HepG2 (cell line): ENCODE data around the gene ACSS3. TPM values are rescaled to one million over a fixed set of nuclear protein-coding genes. Genes with fewer than 3 reads are reported as not detected.

ENCODE experiments used
- GABPA ChIP-seq, 2 experiments: IDR thresholded peaks; 2 replicates each; pipeline ENCODE4 v1.6.1; 2011 to 2016; ENCODE audit warnings: low read depth in 2 of 2, low read length in 1 of 2, missing biosample characterization in 1 of 2, missing genetic modification characterization in 1 of 2
- GZF1 ChIP-seq: sonication (generic); formaldehyde crosslinking; IDR thresholded peaks from 2 replicates; pipeline ENCODE4 v1.5.1; 2020; ENCODE audit warnings: mild to moderate bottlenecking, missing genetic modification reagents
- MTF1 ChIP-seq: sonication (generic); formaldehyde crosslinking; IDR thresholded peaks from 2 replicates; pipeline ENCODE4 v1.5.0; 2020; ENCODE audit warnings: missing genetic modification reagents
- MTF2 ChIP-seq: sonication (generic); formaldehyde crosslinking; IDR thresholded peaks from 2 replicates; pipeline ENCODE4 v1.5.0; 2020; ENCODE audit warnings: missing genetic modification reagents, borderline replicate concordance
- NFKB2 ChIP-seq: sonication (generic); formaldehyde crosslinking; IDR thresholded peaks from 2 replicates; pipeline ENCODE4 v1.4.0; 2020; ENCODE audit warnings: missing genetic modification reagents, borderline replicate concordance
- PRDM15 ChIP-seq: sonication (generic); formaldehyde crosslinking; IDR thresholded peaks from 2 replicates; pipeline ENCODE4 v1.4.0; 2020; ENCODE audit warnings: missing genetic modification reagents
- ZFP82 ChIP-seq: sonication (generic); formaldehyde crosslinking; IDR thresholded peaks from 2 replicates; pipeline ENCODE4 v1.5.1; 2020; ENCODE audit warnings: mild to moderate bottlenecking, missing genetic modification reagents, borderline replicate concordance
- ZNF12 ChIP-seq: sonication (generic); formaldehyde crosslinking; IDR thresholded peaks from 2 replicates; pipeline ENCODE4 v1.5.0; 2020; ENCODE audit warnings: missing genetic modification reagents
- ZNF142 ChIP-seq: sonication (generic); formaldehyde crosslinking; IDR thresholded peaks from 2 replicates; pipeline ENCODE4 v1.4.0; 2020; ENCODE audit warnings: missing genetic modification reagents
- ZNF143 ChIP-seq: sonication (generic); formaldehyde crosslinking; IDR thresholded peaks from 2 replicates; pipeline ENCODE4 v1.4.0; 2020; ENCODE audit warnings: missing genetic modification reagents
- ZNF383 ChIP-seq: sonication (generic); formaldehyde crosslinking; IDR thresholded peaks from 2 replicates; pipeline ENCODE4 v1.4.0; 2020; ENCODE audit warnings: missing genetic modification reagents, mild to moderate bottlenecking, borderline replicate concordance
- ZNF510 ChIP-seq: sonication (generic); formaldehyde crosslinking; IDR thresholded peaks from 2 replicates; pipeline ENCODE4 v1.4.0; 2020; ENCODE audit warnings: low read depth, mild to moderate bottlenecking, missing genetic modification reagents
- ZNF660 ChIP-seq: sonication (generic); formaldehyde crosslinking; IDR thresholded peaks from 2 replicates; pipeline ENCODE4 v1.5.1; 2020; ENCODE audit warnings: mild to moderate bottlenecking, low read depth, missing genetic modification reagents, borderline replicate concordance
- ZNF713 ChIP-seq: sonication (generic); formaldehyde crosslinking; IDR thresholded peaks from 2 replicates; pipeline ENCODE4 v1.4.0; 2020; ENCODE audit warnings: mild to moderate bottlenecking, missing genetic modification reagents
- ZNF773 ChIP-seq: sonication (generic); formaldehyde crosslinking; IDR thresholded peaks from 2 replicates; pipeline ENCODE4 v1.4.0; 2020; ENCODE audit warnings: missing genetic modification reagents, borderline replicate concordance
- polyA plus RNA-seq, 8 experiments: library from polyadenylated mRNA; depleted of rRNA in 3 of 8; stranded (reverse) in 7 of 8; unstranded in 1 of 8; fragments of >200 nt; fragmentation: Illumina TruSeq in 4 of 8; extraction: Trizol in 4 of 8; gene quantifications; 2 replicates each; pipeline versions ENCODE4 v1.2.1 to v1.2.3, GENCODE V29; 2011 to 2016; ENCODE audit warnings: low read depth in 4 of 8, missing spikeins in 1 of 8, mixed read lengths in 1 of 8; ENCODE audit not compliant: insufficient read depth in 1 of 8
- total RNA-seq, 5 experiments: library from RNA; depleted of rRNA; stranded (reverse); fragments of >200 nt; fragmentation: Illumina TruSeq; extraction: Trizol; gene quantifications; 2 replicates each; pipeline ENCODE4 v1.2.3, GENCODE V29; 2016; ENCODE audit warnings: low read depth in 1 of 5
- TF ChIP-seq, protein P1 (sequence below): sonication (generic); formaldehyde crosslinking; IDR thresholded peaks from 2 replicates; pipeline ENCODE4 v1.5.0; 2020; ENCODE audit warnings: mild to moderate bottlenecking, missing genetic modification reagents
- TF ChIP-seq, protein P2 (sequence below): sonication (generic); formaldehyde crosslinking; IDR thresholded peaks from 2 replicates; pipeline ENCODE4 v1.5.1; 2020; ENCODE audit warnings: missing genetic modification reagents, mild to moderate bottlenecking, borderline replicate concordance

The ACSS3 gene
- total and polyA plus RNA-seq, 2 of the 13 experiments (the other 11 are each of a cell fraction or from before 2014, with no cell fraction given): 79.5 to 86.3 TPM

- TF ChIP-seq ZNF142 (CRISPR knock-in tag) (no peak), ZNF773 (CRISPR knock-in tag) (no peak), ZFP82 (CRISPR knock-in tag) (no peak), ZNF383 (no peak), MTF1 (CRISPR knock-in tag) (no peak), GZF1 (CRISPR knock-in tag) (no peak), ZNF12 (CRISPR knock-in tag) (peak; percentile 60; the same call in 1 of the 2 replicates), PRDM15 (CRISPR knock-in tag) (no peak), MTF2 (CRISPR knock-in tag) (no peak), ZNF510 (no peak), GABPA (IDR thresholded peaks at IDR 0.05; ENCODE audit: low read depth, low read length) (no peak), GABPA (CRISPR knock-in tag; IDR thresholded peaks at IDR 0.05; ENCODE audit: low read depth) (no peak), ZNF143 (CRISPR knock-in tag) (no peak), NFKB2 (no peak), ZNF660 (CRISPR knock-in tag) (no peak), ZNF713 (no peak)
- TF ChIP-seq, protein P1, sequence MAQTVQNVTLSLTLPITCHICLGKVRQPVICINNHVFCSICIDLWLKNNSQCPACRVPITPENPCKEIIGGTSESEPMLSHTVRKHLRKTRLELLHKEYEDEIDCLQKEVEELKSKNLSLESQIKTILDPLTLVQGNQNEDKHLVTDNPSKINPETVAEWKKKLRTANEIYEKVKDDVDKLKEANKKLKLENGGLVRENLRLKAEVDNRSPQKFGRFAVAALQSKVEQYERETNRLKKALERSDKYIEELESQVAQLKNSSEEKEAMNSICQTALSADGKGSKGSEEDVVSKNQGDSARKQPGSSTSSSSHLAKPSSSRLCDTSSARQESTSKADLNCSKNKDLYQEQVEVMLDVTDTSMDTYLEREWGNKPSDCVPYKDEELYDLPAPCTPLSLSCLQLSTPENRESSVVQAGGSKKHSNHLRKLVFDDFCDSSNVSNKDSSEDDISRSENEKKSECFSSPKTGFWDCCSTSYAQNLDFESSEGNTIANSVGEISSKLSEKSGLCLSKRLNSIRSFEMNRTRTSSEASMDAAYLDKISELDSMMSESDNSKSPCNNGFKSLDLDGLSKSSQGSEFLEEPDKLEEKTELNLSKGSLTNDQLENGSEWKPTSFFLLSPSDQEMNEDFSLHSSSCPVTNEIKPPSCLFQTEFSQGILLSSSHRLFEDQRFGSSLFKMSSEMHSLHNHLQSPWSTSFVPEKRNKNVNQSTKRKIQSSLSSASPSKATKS (CRISPR knock-in tag): no peak
- TF ChIP-seq, protein P2, sequence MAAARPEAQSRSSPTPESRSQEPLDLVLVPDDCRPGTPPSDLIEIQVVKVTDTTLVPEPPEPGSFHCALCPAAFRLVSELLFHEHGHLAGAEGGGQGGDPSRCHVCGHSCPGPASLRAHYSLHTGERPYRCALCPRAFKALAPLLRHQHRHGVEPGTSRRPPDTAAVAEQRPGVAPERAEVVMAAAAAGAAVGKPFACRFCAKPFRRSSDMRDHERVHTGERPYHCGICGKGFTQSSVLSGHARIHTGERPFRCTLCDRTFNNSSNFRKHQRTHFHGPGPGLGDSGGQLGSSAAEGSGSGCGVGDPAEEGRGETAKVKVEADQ (CRISPR knock-in tag): no peak
Observed at GRCh38 chr12:81086342-81086741, 8.5 kb downstream of the ACSS3 start (continued).
